Nephron (organoid): ENCODE measurements around the gene PARVG.

Experiments
- H3K27ac Mint-ChIP-seq, 3 experiments: 2 replicates each; pipeline ENCODE4 v1.8.0; 2020; ENCODE audit warnings: mixed read lengths in 3 of 3, mild to moderate bottlenecking in 2 of 3, moderate library complexity in 1 of 3
- H3K27me3 Mint-ChIP-seq: 2 replicates; pipeline ENCODE4 v1.8.0; 2021; ENCODE audit warnings: low read depth, mild to moderate bottlenecking, moderate library complexity, mixed read lengths
- H3K36me3 Mint-ChIP-seq: 2 replicates; pipeline ENCODE4 v1.8.0; 2020; ENCODE audit warnings: low read depth, mixed read lengths
- H3K4me1 Mint-ChIP-seq: 2 replicates; pipeline ENCODE4 v1.8.0; 2020; ENCODE audit warnings: mixed read lengths
- H3K4me3 Mint-ChIP-seq, 3 experiments: 2 replicates each; pipeline ENCODE4 v1.8.0; 2020; ENCODE audit warnings: mild to moderate bottlenecking in 3 of 3, mixed read lengths in 3 of 3, moderate library complexity in 2 of 3
- H3K9me3 Mint-ChIP-seq: 2 replicates; pipeline ENCODE4 v1.8.0; 2020; ENCODE audit warnings: mixed read lengths
- CTCF ChIP-seq, 3 experiments: fragments of 200-600 bp; sonication (generic); IDR thresholded peaks; one replicate each; pipeline ENCODE4 v1.5.0; 2021; ENCODE audit warnings: antibody characterized with exemption in 3 of 3; ENCODE audit not compliant: unreplicated experiment in 3 of 3

PARVG gene

GRCh38 chr22:44147821-44148574 lies 32.7 kb upstream of the PARVG start:
- peak overlapping the region in 2 of 3 experiments; percentile 36 to 37 for H3K4me3 Mint-ChIP-seq
- peak in 1 of 3 experiments; percentile 10 for TF ChIP-seq CTCF (IDR thresholded peaks at IDR 0.05; ENCODE audit: unreplicated experiment in 3 of 3)
- H3K27me3 Mint-ChIP-seq: peaks cover 7% of the 10 kb centered on the region
- H3K4me1 Mint-ChIP-seq: peaks cover 37% of the 10 kb centered on the region
- no peaks in the 10 kb centered on the region for H3K36me3 Mint-ChIP-seq
- peak overlapping the region; percentile 14 to 45 (median 31) for H3K27ac Mint-ChIP-seq
- H3K9me3 Mint-ChIP-seq: no peaks in the 10 kb centered on the region

- H3K4me3 Mint-ChIP-seq: no peak overlapping the region
- no peak for TF ChIP-seq CTCF (IDR thresholded peaks at IDR 0.05; ENCODE audit: unreplicated experiment in 3 of 3)
- no peak overlapping the region for H3K27ac Mint-ChIP-seq
- no peaks in the 10 kb centered on the region for H3K36me3 Mint-ChIP-seq
- H3K4me1 Mint-ChIP-seq: peaks cover 21% of the 10 kb centered on the region
- no peaks in the 10 kb centered on the region for H3K9me3 Mint-ChIP-seq
- peaks cover 4% of the 10 kb centered on the region for H3K27me3 Mint-ChIP-seq
These were observed 29.0 kb upstream of the PARVG start for GRCh38 chr22:44151676-44152075.

GRCh38 chr22:44153710-44154109 lies 27.0 kb upstream of the PARVG start:
- Mint-ChIP-seq H3K4me3 (no peak overlapping the region), H3K4me1 (peaks cover 8% of the 10 kb centered on the region), H3K27ac (no peak overlapping the region), H3K27me3 (peaks cover 3% of the 10 kb centered on the region), H3K9me3 (no peaks in the 10 kb centered on the region), H3K36me3 (no peaks in the 10 kb centered on the region)
- TF ChIP-seq CTCF (IDR thresholded peaks at IDR 0.05; ENCODE audit: unreplicated experiment in 3 of 3): no peak

GRCh38 chr22:44154436-44154942 lies 26.2 kb upstream of the PARVG start:
- no peak for TF ChIP-seq CTCF (IDR thresholded peaks at IDR 0.05; ENCODE audit: unreplicated experiment in 3 of 3)
- Mint-ChIP-seq H3K27ac (no peak overlapping the region), H3K36me3 (no peaks in the 10 kb centered on the region), H3K9me3 (no peaks in the 10 kb centered on the region), H3K4me1 (peaks cover 12% of the 10 kb centered on the region), H3K27me3 (peaks cover 3% of the 10 kb centered on the region), H3K4me3 (no peak overlapping the region)

GRCh38 chr22:44155115-44155514 lies 25.6 kb upstream of the PARVG start:
- Mint-ChIP-seq H3K27ac (no peak overlapping the region), H3K36me3 (no peaks in the 10 kb centered on the region), H3K9me3 (no peaks in the 10 kb centered on the region), H3K4me1 (peaks cover 12% of the 10 kb centered on the region), H3K4me3 (no peak overlapping the region), H3K27me3 (peaks cover 3% of the 10 kb centered on the region)
- TF ChIP-seq CTCF (IDR thresholded peaks at IDR 0.05; ENCODE audit: unreplicated experiment in 3 of 3): no peak
